Transverse colon (tissue), 4 donors: ENCODE measurements around the gene ACTMAP.

Source experiments
- CTCF ChIP-seq, 5 experiments: fragments of 200-600 bp in 3 of 5; fragments of 450-650 bp in 2 of 5; sonication (generic) in 3 of 5; IDR thresholded peaks; 1 replicate in 2 of 5; 2 replicates in 3 of 5; pipeline ENCODE4 v1.5.1; 2016 to 2017; ENCODE audit warnings: antibody characterized with exemption in 5 of 5, inconsistent platforms in 3 of 5, mild to moderate bottlenecking in 2 of 5, moderate library complexity in 1 of 5
- EP300 ChIP-seq: sonication (generic); formaldehyde crosslinking; IDR thresholded peaks from one replicate; pipeline ENCODE4 v1.6.1; 2017; ENCODE audit warnings: antibody characterized with exemption, low read depth
- POLR2A ChIP-seq: fragments of 450-650 bp; IDR thresholded peaks from one replicate; pipeline ENCODE4 v1.6.1; 2016; ENCODE audit warnings: antibody characterized with exemption, mild to moderate bottlenecking, moderate library complexity
- POLR2AphosphoS5 ChIP-seq, 3 donors: sonication (generic); formaldehyde crosslinking; IDR thresholded peaks; one replicate each; pipeline ENCODE4 v1.6.1; 2016; ENCODE audit warnings: antibody characterized with exemption in 3 of 3

DNA sequence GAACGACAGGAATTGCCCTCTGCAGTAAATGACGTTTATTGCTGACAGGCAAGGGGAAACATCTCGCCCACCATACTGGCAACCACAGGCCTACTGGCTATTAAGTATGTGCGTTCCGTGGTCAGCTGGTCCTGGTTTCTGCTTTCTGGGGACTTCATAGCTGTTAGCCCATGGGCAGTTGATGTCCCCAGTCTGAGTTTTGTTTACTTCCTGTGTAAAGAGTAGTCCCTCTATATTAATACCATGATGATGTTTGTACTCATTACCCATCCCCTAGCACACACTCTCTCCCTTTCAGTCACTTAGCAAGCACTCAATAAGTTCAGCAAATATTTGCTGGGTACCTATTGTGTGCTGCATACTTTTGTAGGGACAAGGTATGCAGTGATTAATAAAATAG lies 18.6 kb upstream of the ACTMAP start:
- TF ChIP-seq CTCF (IDR thresholded peaks at IDR 0.05) (no peak), POLR2A (no peak), EP300 (no peak), POLR2AphosphoS5 (IDR thresholded peaks at IDR 0.05) (no peak)
